Transverse colon (tissue), 4 donors: ENCODE measurements around the gene AURKA. TPM values are rescaled to one million over a fixed set of nuclear protein-coding genes. Genes with fewer than 3 reads are reported as not detected.

Experiments used
- DNase-seq: peaks from one replicate; pipeline ENCODE4 v3.0.0-alpha.2; 2019
- H3K27ac ChIP-seq, 4 donors: fragments of 200-600 bp; sonication (generic); 2 replicates each; pipeline ENCODE4 v1.5.1; 2016 to 2018; ENCODE audit warnings: inconsistent platforms in 4 of 4
- H3K27me3 ChIP-seq: fragments of 200-600 bp; sonication (generic); 2 replicates; pipeline ENCODE4 v1.5.1; 2017; ENCODE audit warnings: inconsistent platforms
- H3K36me3 ChIP-seq, 4 donors: fragments of 200-600 bp; sonication (generic); 2 replicates each; pipeline ENCODE4 v1.5.1; 2017 to 2019; ENCODE audit warnings: inconsistent platforms in 4 of 4
- H3K4me1 ChIP-seq, 4 donors: fragments of 200-600 bp; sonication (generic); 2 replicates each; pipeline ENCODE4 v1.5.1; 2017 to 2020; ENCODE audit warnings: inconsistent platforms in 4 of 4
- H3K4me3 ChIP-seq, 4 donors: fragments of 200-600 bp; sonication (generic); 1 replicate in 1 of 4; 2 replicates in 3 of 4; pipeline versions ENCODE4 v1.5.1 to v1.6.1; 2017 to 2019; ENCODE audit warnings: inconsistent platforms in 4 of 4
- H3K9me3 ChIP-seq, 2 donors: fragments of 200-600 bp; sonication (generic); 2 replicates each; pipeline ENCODE4 v1.5.1; 2017 to 2019; ENCODE audit warnings: inconsistent platforms in 2 of 2
- CTCF ChIP-seq, 5 experiments: fragments of 200-600 bp in 3 of 5; fragments of 450-650 bp in 2 of 5; sonication (generic) in 3 of 5; IDR thresholded peaks; 1 replicate in 2 of 5; 2 replicates in 3 of 5; pipeline ENCODE4 v1.5.1; 2016 to 2017; ENCODE audit warnings: antibody characterized with exemption in 5 of 5, inconsistent platforms in 3 of 5, mild to moderate bottlenecking in 2 of 5, moderate library complexity in 1 of 5
- EP300 ChIP-seq: sonication (generic); formaldehyde crosslinking; IDR thresholded peaks from one replicate; pipeline ENCODE4 v1.6.1; 2017; ENCODE audit warnings: antibody characterized with exemption, low read depth
- POLR2A ChIP-seq: fragments of 450-650 bp; IDR thresholded peaks from one replicate; pipeline ENCODE4 v1.6.1; 2016; ENCODE audit warnings: antibody characterized with exemption, mild to moderate bottlenecking, moderate library complexity
- POLR2AphosphoS5 ChIP-seq, 3 donors: sonication (generic); formaldehyde crosslinking; IDR thresholded peaks; one replicate each; pipeline ENCODE4 v1.6.1; 2016; ENCODE audit warnings: antibody characterized with exemption in 3 of 3
- WGBS, 2 donors: methylation state at CpG; one replicate each; pipeline ENCODE4 v1.1.5; 2018; ENCODE audit warnings: low coverage in 1 of 2; 5-methylcytosine and 5-hydroxymethylcytosine counted together
- in situ Hi-C, 4 donors: fragments of 200-750 bp; cut with MboI; loops; one replicate each; pipeline versions ENCODE4 v1.15.0 to v1.15.1; 2017; ENCODE audit warnings: low sequenced_read_pairs in 3 of 4, low pct_ligation_motif_present in 1 of 4, low pct_unique_long_range_greater_than_20kb in 1 of 4
- intact Hi-C: fragments of 100-400 bp; cut with DNase I; formaldehyde crosslinking; loops from one replicate; pipeline ENCODE4 v1.15.1; 2023; ENCODE audit warnings: low total_unique reads
- total RNA-seq, 4 donors: library from RNA; depleted of rRNA; stranded (reverse); fragments of >200 nt; gene quantifications; one replicate each; pipeline ENCODE4 v1.1.0, GENCODE V29; 2016

AURKA gene
- total RNA-seq, 4 donors from 2014 or later, result 0.75 to 12.4 (median 4.9) TPM

- in situ Hi-C loops, result no loop called here
- intact Hi-C loops, result no loop called here
- Histone ChIP-seq H3K27ac (no peak overlapping the region), H3K9me3 (no peaks in the 10 kb centered on the region), H3K4me1 (no peaks in the 10 kb centered on the region), H3K27me3 (no peaks in the 10 kb centered on the region), H3K4me3 (no peak overlapping the region), H3K36me3 (no peaks in the 10 kb centered on the region)
- 50 to 71% methylated on average over 1 of the region's 1 CpG for WGBS, 2 donors
- DNase-seq, result no peak
- no peak for TF ChIP-seq CTCF (IDR thresholded peaks at IDR 0.05)
- TF ChIP-seq POLR2AphosphoS5 (IDR thresholded peaks at IDR 0.05), result no peak
- no peak for TF ChIP-seq EP300
- TF ChIP-seq POLR2A, result no peak
Measured at GRCh38 chr20:56373942-56374341, 18.1 kb downstream of the AURKA start.

GRCh38 chr20:56372850-56373249 is 19.2 kb downstream of the AURKA start:
- no peak for DNase-seq
- TF ChIP-seq CTCF (IDR thresholded peaks at IDR 0.05) (no peak), EP300 (no peak), POLR2A (no peak), POLR2AphosphoS5 (IDR thresholded peaks at IDR 0.05) (no peak)
- in situ Hi-C loops (no loop called here), intact Hi-C loops (no loop called here)
- Histone ChIP-seq H3K36me3 (no peaks in the 10 kb centered on the region), H3K27ac (no peak overlapping the region), H3K9me3 (no peaks in the 10 kb centered on the region), H3K4me3 (no peak overlapping the region), H3K27me3 (no peaks in the 10 kb centered on the region), H3K4me1 (no peaks in the 10 kb centered on the region)
- 81 to 88% methylated on average over 1 of the region's 1 CpG for WGBS, 2 donors

DNA sequence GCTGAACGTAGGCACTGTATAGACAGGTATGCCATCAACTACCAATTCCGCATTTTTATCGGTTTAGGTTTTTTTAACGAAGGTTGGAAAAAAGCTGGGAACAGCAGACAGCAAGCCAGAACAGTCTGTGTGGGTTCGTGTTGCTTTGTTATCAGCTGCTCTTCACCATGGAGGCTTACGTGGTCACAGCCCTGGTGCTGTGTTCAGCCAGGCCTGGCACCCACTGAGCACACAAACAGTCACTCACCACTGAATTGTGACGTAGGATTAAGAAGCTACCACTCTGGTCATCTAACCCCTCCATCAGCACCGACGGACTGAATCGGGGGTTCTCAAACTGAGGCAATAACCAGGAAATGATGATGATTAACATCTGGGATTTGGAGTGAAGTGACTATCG is 20.0 kb downstream of the AURKA start:
- Histone ChIP-seq H3K9me3 (no peaks in the 10 kb centered on the region), H3K27ac (no peak overlapping the region), H3K4me3 (no peak overlapping the region), H3K36me3 (peaks cover 0 to 7% (median 3%) of the 10 kb centered on the region in 4 donors), H3K27me3 (no peaks in the 10 kb centered on the region), H3K4me1 (no peaks in the 10 kb centered on the region)
- intact Hi-C loops (no loop called here), in situ Hi-C loops (no loop called here)
- 94 to 95% methylated on average over 10 to 11 of the region's 11 CpGs for WGBS, 2 donors
- no peak for TF ChIP-seq POLR2AphosphoS5 (IDR thresholded peaks at IDR 0.05)
- no peak for TF ChIP-seq CTCF (IDR thresholded peaks at IDR 0.05)
- TF ChIP-seq EP300, result no peak
- TF ChIP-seq POLR2A, result no peak
- no peak for DNase-seq

DNA sequence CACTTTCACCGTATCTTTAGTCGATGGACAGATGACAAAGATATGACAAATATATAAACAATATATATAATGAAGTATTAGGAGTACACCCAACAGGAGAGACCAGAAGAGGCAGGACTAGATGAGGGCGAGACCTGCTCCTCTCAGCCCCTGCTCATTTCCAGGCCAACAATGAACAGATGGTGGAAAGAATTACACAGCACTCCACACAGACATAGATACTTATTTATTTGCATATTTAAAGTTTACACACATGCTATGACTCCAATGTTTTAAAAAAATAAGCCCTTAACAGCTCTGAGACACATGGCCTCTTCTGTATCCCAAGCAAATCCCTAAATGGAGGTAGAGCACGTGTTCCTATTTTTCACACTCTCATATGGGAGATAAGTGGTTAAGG is 22.8 kb downstream of the AURKA start:
- no peak for DNase-seq
- no peaks in the 10 kb centered on the region for H3K9me3 ChIP-seq
- intact Hi-C loops (no loop called here), in situ Hi-C loops (no loop called here)
- H3K27ac ChIP-seq, result no peak overlapping the region
- H3K4me1 ChIP-seq, result no peaks in the 10 kb centered on the region
- WGBS, 2 donors, result 76 to 90% methylated on average over 4 of the region's 4 CpGs
- no peak overlapping the region for H3K4me3 ChIP-seq
- TF ChIP-seq POLR2A, result no peak
- TF ChIP-seq POLR2AphosphoS5 (IDR thresholded peaks at IDR 0.05), result no peak
- no peak for TF ChIP-seq CTCF (IDR thresholded peaks at IDR 0.05)
- TF ChIP-seq EP300, result no peak
- peaks cover 0 to 22% (median 7%) of the 10 kb centered on the region in 4 donors for H3K36me3 ChIP-seq
- H3K27me3 ChIP-seq, result no peaks in the 10 kb centered on the region
